GM12801 (cell line): ENCODE results near the gene DNAJC15.

ENCODE experiments used
- CTCF ChIP-seq: IDR thresholded peaks from one replicate; pipeline ENCODE4 v1.5.1; 2011; ENCODE audit warnings: control low read depth; ENCODE audit not compliant: insufficient read length; ENCODE audit errors: extremely low read depth

The DNAJC15 gene

GRCh38 chr13:43081866-43082265, 58.5 kb downstream of the DNAJC15 start:
- TF ChIP-seq CTCF: no peak

GRCh38 chr13:43083750-43084149, 60.4 kb downstream of the DNAJC15 start:
- TF ChIP-seq CTCF: no peak

- TF ChIP-seq CTCF: no peak
Observed at GRCh38 chr13:43085545-43085944, 62.2 kb downstream of the DNAJC15 start.

- no peak for TF ChIP-seq CTCF
Observed at GRCh38 chr13:43086181-43086580, 62.8 kb downstream of the DNAJC15 start.

GRCh38 chr13:43088093-43088511, 64.7 kb downstream of the DNAJC15 start:
- no peak for TF ChIP-seq CTCF

GRCh38 chr13:43089912-43090498, 66.6 kb downstream of the DNAJC15 start:
- TF ChIP-seq CTCF: no peak

GRCh38 chr13:43094901-43095300, 71.5 kb downstream of the DNAJC15 start:
- no peak for TF ChIP-seq CTCF
